Trophoblast cell (in vitro differentiated cells and primary cell): ENCODE measurements around the gene TGFBR1.
A peak's percentile ranks its signal among the peaks of the same experiment; 100 is the strongest.

Experiments used
- DNase-seq, 2 donors: peaks; one replicate each; pipeline ENCODE4 v3.0.0-alpha.2; 2016
- H2AFZ ChIP-seq: 2 replicates; pipeline ENCODE4 v1.6.1; 2013; ENCODE audit warnings: low read length, moderate library complexity, mild to moderate bottlenecking; ENCODE audit not compliant: insufficient read depth, poor library complexity
- H2AK5ac ChIP-seq: 2 replicates; pipeline ENCODE4 v1.6.1; 2013; ENCODE audit warnings: mild to moderate bottlenecking, low read length
- H2BK120ac ChIP-seq: 2 replicates; pipeline ENCODE4 v1.6.1; 2013; ENCODE audit warnings: low read length, mild to moderate bottlenecking, moderate library complexity; ENCODE audit not compliant: insufficient read depth, poor library complexity
- H2BK12ac ChIP-seq: 2 replicates; pipeline ENCODE4 v1.6.1; 2013; ENCODE audit warnings: mild to moderate bottlenecking, low read length, moderate library complexity
- H2BK5ac ChIP-seq: 2 replicates; pipeline ENCODE4 v1.6.1; 2013; ENCODE audit warnings: low read length, low read depth, moderate library complexity, mild to moderate bottlenecking; ENCODE audit not compliant: poor library complexity
- H3K14ac ChIP-seq: 2 replicates; pipeline ENCODE4 v1.6.1; 2013; ENCODE audit warnings: mild to moderate bottlenecking, low read length
- H3K18ac ChIP-seq: 2 replicates; pipeline ENCODE4 v1.6.1; 2013; ENCODE audit warnings: mild to moderate bottlenecking, low read length
- H3K23ac ChIP-seq: 2 replicates; pipeline ENCODE4 v1.6.1; 2013; ENCODE audit warnings: low read length
- H3K27ac ChIP-seq: 2 replicates; pipeline ENCODE4 v1.5.1; 2013; ENCODE audit warnings: low read depth, mild to moderate bottlenecking, inconsistent platforms, low read length, moderate library complexity
- H3K27me3 ChIP-seq: 2 replicates; pipeline ENCODE4 v1.6.1; 2013; ENCODE audit warnings: inconsistent platforms, mild to moderate bottlenecking, low read length, moderate library complexity; ENCODE audit not compliant: insufficient read depth
- H3K36me3 ChIP-seq, 2 experiments: 1 replicate in 1 of 2; 2 replicates in 1 of 2; pipeline ENCODE4 v1.6.1; 2013; ENCODE audit warnings: low read length in 2 of 2, mild to moderate bottlenecking in 2 of 2, moderate library complexity in 1 of 2; ENCODE audit not compliant: insufficient read depth in 2 of 2, control insufficient read depth in 1 of 2
- H3K4ac ChIP-seq: 2 replicates; pipeline ENCODE4 v1.6.1; 2013; ENCODE audit warnings: low read depth, mild to moderate bottlenecking, low read length, moderate library complexity
- H3K4me1 ChIP-seq, 2 experiments: 1 replicate in 1 of 2; 2 replicates in 1 of 2; pipeline ENCODE4 v1.6.1; 2013; ENCODE audit warnings: low read length in 2 of 2, mild to moderate bottlenecking in 2 of 2, moderate library complexity in 1 of 2; ENCODE audit not compliant: insufficient read depth in 2 of 2, control insufficient read depth in 1 of 2
- H3K4me2 ChIP-seq: 2 replicates; pipeline ENCODE4 v1.6.1; 2013; ENCODE audit warnings: inconsistent platforms, mild to moderate bottlenecking, low read length, moderate library complexity
- H3K4me3 ChIP-seq: 2 replicates; pipeline ENCODE4 v1.5.1; 2013; ENCODE audit warnings: mild to moderate bottlenecking, low read depth, low read length, inconsistent platforms
- H3K79me1 ChIP-seq: one replicate; pipeline ENCODE4 v1.6.1; 2013; ENCODE audit warnings: low read length
- H3K79me2 ChIP-seq: 2 replicates; pipeline ENCODE4 v1.6.1; 2013; ENCODE audit warnings: low read length, mild to moderate bottlenecking; ENCODE audit not compliant: control insufficient read depth, insufficient read depth, poor library complexity
- H3K9ac ChIP-seq: 2 replicates; pipeline ENCODE4 v1.6.1; 2013; ENCODE audit warnings: mild to moderate bottlenecking, low read length
- H3K9me3 ChIP-seq: 2 replicates; pipeline ENCODE4 v1.6.1; 2013; ENCODE audit warnings: low read depth, mild to moderate bottlenecking, control low read depth, inconsistent platforms, low read length; ENCODE audit not compliant: insufficient read depth
- H4K12ac ChIP-seq: 2 replicates; pipeline ENCODE4 v1.6.1; 2013; ENCODE audit warnings: low read depth, mild to moderate bottlenecking, low read length, moderate library complexity
- H4K8ac ChIP-seq: 2 replicates; pipeline ENCODE4 v1.6.1; 2013; ENCODE audit warnings: low read depth, mild to moderate bottlenecking, low read length, moderate library complexity
- H4K91ac ChIP-seq: one replicate; pipeline ENCODE4 v1.6.1; 2013; ENCODE audit warnings: low read depth, mild to moderate bottlenecking, low read length, moderate library complexity
- WGBS: extraction: QIAGEN DNeasy Blood & Tissue Kit; methylation state at CpG from one replicate; pipeline ENCODE4 v1.1.7; 2013; ENCODE audit warnings: missing lambda C conversion rate; ENCODE audit not compliant: insufficient read length, insufficient coverage; ENCODE audit errors: extremely low coverage; 5-methylcytosine and 5-hydroxymethylcytosine counted together

The TGFBR1 gene

GRCh38 chr9:99146574-99146973 is 41.7 kb downstream of the TGFBR1 start:
- Histone ChIP-seq H3K4me3 (no peak overlapping the region), H3K4me2 (no peak overlapping the region), H3K36me3 (peaks cover 7 to 21% of the 10 kb centered on the region in 2 experiments), H3K23ac (no peak overlapping the region), H3K27ac (no peak overlapping the region), H2BK12ac (no peak overlapping the region), H4K12ac (no peak overlapping the region), H3K9me3 (no peaks in the 10 kb centered on the region), H4K8ac (no peak overlapping the region), H2BK5ac (no peak overlapping the region), H3K79me1 (no peaks in the 10 kb centered on the region), H3K14ac (no peak overlapping the region), H3K4ac (no peak overlapping the region), H3K79me2 (no peaks in the 10 kb centered on the region), H3K4me1 (no peaks in the 10 kb centered on the region), H3K9ac (no peak overlapping the region), H3K27me3 (no peaks in the 10 kb centered on the region), H4K91ac (no peak overlapping the region), H3K18ac (no peak overlapping the region), H2AFZ (no peak overlapping the region), H2BK120ac (no peak overlapping the region), H2AK5ac (no peak overlapping the region)
- WGBS: no CpG with 5 or more reads among the region's 4 CpGs
- DNase-seq: no peak

DNA sequence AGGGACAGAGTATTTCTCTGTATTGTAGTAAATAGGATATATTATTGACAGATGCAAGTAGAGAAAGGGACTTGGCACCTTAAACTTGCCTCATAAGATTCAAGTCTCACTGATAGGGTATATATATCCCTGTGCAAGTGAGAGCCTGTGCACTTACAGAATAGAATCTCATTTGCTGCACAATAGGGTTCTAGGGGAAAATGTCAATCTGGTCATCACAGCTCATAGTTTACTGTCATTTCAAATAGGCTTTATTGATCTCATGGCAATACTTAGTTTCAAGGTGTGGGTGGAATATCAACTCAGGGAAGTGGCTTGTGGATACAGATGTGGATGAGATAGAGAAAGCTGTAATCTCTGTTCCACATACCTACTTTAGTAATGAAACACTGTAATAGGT is 42.3 kb downstream of the TGFBR1 start:
- no peaks in the 10 kb centered on the region for H3K9me3 ChIP-seq
- no peak for DNase-seq

DNA sequence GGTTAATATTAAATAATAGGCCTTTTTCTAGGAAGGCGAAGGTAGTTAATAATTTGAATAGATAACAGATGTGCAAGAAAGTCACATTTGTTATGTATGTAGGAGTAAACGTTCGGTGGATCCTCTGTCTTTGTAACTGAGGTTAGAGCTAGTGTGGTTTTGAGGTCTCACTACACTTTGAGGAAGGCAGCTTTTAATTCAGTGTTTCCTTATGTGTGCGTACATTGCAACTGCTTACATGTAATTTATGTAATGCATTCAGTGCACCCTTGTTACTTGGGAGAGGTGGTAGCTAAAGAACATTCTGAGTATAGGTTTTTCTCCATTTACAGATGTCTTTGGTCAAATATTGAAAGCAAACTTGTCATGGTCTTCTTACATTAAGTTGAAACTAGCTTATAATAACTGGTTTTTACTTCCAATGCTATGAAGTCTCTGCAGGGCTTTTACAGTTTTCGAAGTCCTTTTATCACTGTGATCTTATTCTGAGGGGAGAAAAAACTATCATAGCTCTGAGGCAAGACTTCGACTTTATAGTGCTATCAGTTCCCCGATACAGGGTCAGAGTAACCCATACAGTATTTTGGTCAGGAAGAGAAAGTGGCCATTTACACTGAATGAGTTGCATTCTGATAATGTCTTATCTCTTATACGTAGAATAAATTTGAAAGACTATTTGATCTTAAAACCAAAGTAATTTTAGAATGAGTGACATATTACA is 45.7 kb downstream of the TGFBR1 start:
- Histone ChIP-seq H3K18ac (no peak overlapping the region), H2BK5ac (no peak overlapping the region), H4K91ac (no peak overlapping the region), H3K4me3 (no peak overlapping the region), H3K36me3 (peaks cover 6 to 15% of the 10 kb centered on the region in 2 experiments), H3K79me2 (no peaks in the 10 kb centered on the region), H2AK5ac (no peak overlapping the region), H2BK12ac (no peak overlapping the region), H3K23ac (no peak overlapping the region), H4K12ac (no peak overlapping the region), H4K8ac (no peak overlapping the region), H3K4me1 (no peaks in the 10 kb centered on the region), H2AFZ (no peak overlapping the region), H3K9ac (no peak overlapping the region), H3K27ac (no peak overlapping the region), H3K79me1 (no peaks in the 10 kb centered on the region), H3K27me3 (no peaks in the 10 kb centered on the region), H3K4ac (no peak overlapping the region), H2BK120ac (no peak overlapping the region), H3K9me3 (no peaks in the 10 kb centered on the region), H3K4me2 (no peak overlapping the region), H3K14ac (no peak overlapping the region)
- no peak for DNase-seq
- 50% methylated on average over 1 of the region's 8 CpGs for WGBS

More for the DNA sequence above, 42.3 kb downstream of the TGFBR1 start:
- no peak overlapping the region for H3K23ac ChIP-seq
- no peak overlapping the region for H2BK5ac ChIP-seq
- no peaks in the 10 kb centered on the region for H3K27me3 ChIP-seq
- H4K91ac ChIP-seq: no peak overlapping the region
- no peak overlapping the region for H2AFZ ChIP-seq
- no peak overlapping the region for H3K18ac ChIP-seq
- H4K8ac ChIP-seq: no peak overlapping the region
- no peak overlapping the region for H2BK120ac ChIP-seq
- H3K4me1 ChIP-seq: no peaks in the 10 kb centered on the region
- no peak overlapping the region for H3K4ac ChIP-seq
- no peak overlapping the region for H3K14ac ChIP-seq
- H3K36me3 ChIP-seq: peaks cover 10 to 25% of the 10 kb centered on the region in 2 experiments
- H3K9ac ChIP-seq: no peak overlapping the region
- H2BK12ac ChIP-seq: no peak overlapping the region
- H3K4me3 ChIP-seq: no peak overlapping the region
- H2AK5ac ChIP-seq: no peak overlapping the region
- no peaks in the 10 kb centered on the region for H3K79me1 ChIP-seq
- no peaks in the 10 kb centered on the region for H3K79me2 ChIP-seq
- no peak overlapping the region for H4K12ac ChIP-seq
- no peak overlapping the region for H3K27ac ChIP-seq
- no peak overlapping the region for H3K4me2 ChIP-seq

DNA sequence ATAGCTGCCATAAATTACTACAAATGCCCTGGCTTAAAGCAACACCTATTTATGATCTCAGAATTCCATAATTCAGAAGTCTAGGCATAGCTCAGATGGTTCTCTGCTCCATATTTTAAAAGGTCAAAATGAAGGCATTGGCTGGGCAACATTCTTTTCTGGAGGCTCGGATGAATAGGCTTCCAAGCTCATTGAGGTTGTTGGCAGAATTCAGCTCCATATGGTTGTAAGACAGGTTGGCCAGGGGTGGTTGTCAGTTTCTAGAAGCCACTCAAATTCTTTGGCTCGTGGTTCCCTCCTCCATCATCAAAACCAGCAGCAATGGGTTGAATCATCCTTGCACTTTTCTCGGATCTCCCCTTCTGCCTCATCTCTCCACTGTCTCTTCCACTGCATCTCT is 49.4 kb downstream of the TGFBR1 start:
- Histone ChIP-seq H3K4me1 (no peaks in the 10 kb centered on the region), H3K4me2 (no peak overlapping the region), H3K79me2 (no peaks in the 10 kb centered on the region), H3K27me3 (no peaks in the 10 kb centered on the region), H3K9me3 (no peaks in the 10 kb centered on the region), H3K18ac (no peak overlapping the region), H2BK12ac (no peak overlapping the region), H2AFZ (no peak overlapping the region), H4K8ac (no peak overlapping the region), H3K14ac (no peak overlapping the region), H3K27ac (no peak overlapping the region), H3K23ac (no peak overlapping the region), H3K36me3 (peaks cover 3 to 5% of the 10 kb centered on the region in 2 experiments), H3K4ac (no peak overlapping the region), H4K12ac (no peak overlapping the region), H3K4me3 (no peak overlapping the region), H2BK5ac (no peak overlapping the region), H2BK120ac (no peak overlapping the region), H2AK5ac (no peak overlapping the region), H4K91ac (no peak overlapping the region), H3K9ac (no peak overlapping the region), H3K79me1 (no peaks in the 10 kb centered on the region)
- peak; percentile 14 to 63 for DNase-seq
- no CpG with 5 or more reads among the region's 3 CpGs for whole genome bisulfite sequencing
